Muscle of leg (tissue), 11 donors: Measurements from ENCODE around the gene ASPDH. TPM values are rescaled to one million over a fixed set of nuclear protein-coding genes. Genes with fewer than 3 reads are reported as not detected.
A peak's percentile ranks its signal among the peaks of the same experiment; 100 is the strongest.
"Not testable (repeated sequence)": the region's sequence is repeated elsewhere in the genome, so short reads cannot be mapped to it uniquely, and the experiment has no call there.

Experiments used
- DNase-seq: peaks from one replicate; pipeline ENCODE4 v3.0.0; 2013
- H3K27ac ChIP-seq: one replicate; pipeline ENCODE4 v1.5.1; 2013; ENCODE audit warnings: mild to moderate bottlenecking, low read length, control low read depth
- H3K27me3 ChIP-seq: one replicate; pipeline ENCODE4 v1.6.1; 2013; ENCODE audit warnings: low read length; ENCODE audit not compliant: control insufficient read depth, insufficient read depth
- H3K36me3 ChIP-seq: one replicate; pipeline ENCODE4 v1.6.1; 2013; ENCODE audit warnings: low read length; ENCODE audit not compliant: control insufficient read depth, insufficient read depth
- H3K4me1 ChIP-seq: one replicate; pipeline ENCODE4 v1.6.1; 2013; ENCODE audit warnings: low read length; ENCODE audit not compliant: control insufficient read depth, insufficient read depth
- H3K4me3 ChIP-seq: one replicate; pipeline ENCODE4 v1.5.1; 2013; ENCODE audit warnings: low read length, control low read depth
- H3K9me3 ChIP-seq: replicated peaks from 2 replicates; pipeline ENCODE4 v1.6.1; 2013; ENCODE audit warnings: low read depth, low read length; ENCODE audit not compliant: control insufficient read depth
- WGBS: methylation state at CpG from one replicate; pipeline ENCODE4 v1.1.5; 2013; ENCODE audit warnings: missing lambda C conversion rate; ENCODE audit not compliant: insufficient coverage; 5-methylcytosine and 5-hydroxymethylcytosine counted together
- polyA plus RNA-seq, 8 donors: library from polyadenylated mRNA; unstranded; fragments of 120-200 nt; gene quantifications; one replicate each; pipeline versions ENCODE4 v1.2.1 to v1.2.3, GENCODE V29; 2013; ENCODE audit warnings: inconsistent platforms in 1 of 8, low replicate concordance in 1 of 8; ENCODE audit not compliant: insufficient read length in 8 of 8, insufficient read depth in 1 of 8
- total RNA-seq: library from RNA; stranded (reverse); fragments of 120-200 nt; gene quantifications from one replicate; pipeline ENCODE4 v1.2.4, GENCODE V29; 2013

Gene ASPDH
- total and polyA plus RNA-seq, 9 donors: 0.27 to 1.2 (median 0.64) TPM; not detected in 1

GRCh38 chr19:50477751-50478515 lies 35.8 kb downstream of the ASPDH start:
- no peak for DNase-seq
- Histone ChIP-seq H3K4me1 (peaks cover 22% of the 10 kb centered on the region), H3K36me3 (peaks cover 49% of the 10 kb centered on the region), H3K4me3 (no peak overlapping the region), H3K9me3 (no peaks in the 10 kb centered on the region), H3K27me3 (no peaks in the 10 kb centered on the region), H3K27ac (no peak overlapping the region)
- WGBS: 95% methylated on average over 13 of the region's 17 CpGs

GRCh38 chr19:50476907-50477238 lies 36.8 kb downstream of the ASPDH start:
- Histone ChIP-seq H3K27ac (peak overlapping the region; percentile 95), H3K9me3 (no peaks in the 10 kb centered on the region), H3K36me3 (peaks cover 40% of the 10 kb centered on the region), H3K4me1 (peaks cover 16% of the 10 kb centered on the region), H3K27me3 (no peaks in the 10 kb centered on the region), H3K4me3 (peak overlapping the region; percentile 98)
- 4% methylated on average over 12 of the region's 20 CpGs for WGBS
- no peak for DNase-seq

- no peaks in the 10 kb centered on the region for H3K27me3 ChIP-seq
- under 1% methylated on average over 56 of the region's 58 CpGs for WGBS
- H3K4me3 ChIP-seq: peak within 1 kb of the TSS; percentile 98
- peak; percentile 96 for DNase-seq
- peaks cover 35% of the 10 kb centered on the region for H3K36me3 ChIP-seq
- H3K4me1 ChIP-seq: peaks cover 16% of the 10 kb centered on the region
- peak within 1 kb of the TSS; percentile 95 for H3K27ac ChIP-seq
- no peaks in the 10 kb centered on the region for H3K9me3 ChIP-seq
Measured at GRCh38 chr19:50476224-50476906, 37.3 kb downstream of the ASPDH start, which contains the start of the genes EMC10 and GARIN5A. Gene EMC10, plus strand, starts transcription at chr19:50476507. Its CDS starts 38 bp downstream, at chr19:50476545. Gene GARIN5A, minus strand, starts transcription at chr19:50476848. Its CDS starts 460 bp downstream, at chr19:50476388.

- peak overlapping the region; percentile 17 for H3K4me3 ChIP-seq
- H3K4me1 ChIP-seq: peaks cover 16% of the 10 kb centered on the region
- no peaks in the 10 kb centered on the region for H3K9me3 ChIP-seq
- DNase-seq: no peak
- H3K27me3 ChIP-seq: no peaks in the 10 kb centered on the region
- 62% methylated on average over 27 of the region's 29 CpGs for WGBS
- H3K36me3 ChIP-seq: peaks cover 29% of the 10 kb centered on the region
- peak overlapping the region; percentile 88 for H3K27ac ChIP-seq
Measured at GRCh38 chr19:50475736-50476223, 37.9 kb downstream of the ASPDH start.

- Histone ChIP-seq H3K9me3 (no peaks in the 10 kb centered on the region), H3K27ac (no peak overlapping the region), H3K4me3 (no peak overlapping the region), H3K4me1 (peaks cover 16% of the 10 kb centered on the region), H3K36me3 (peaks cover 23% of the 10 kb centered on the region), H3K27me3 (no peaks in the 10 kb centered on the region)
- no peak for DNase-seq
- 78% methylated on average over 12 of the region's 12 CpGs for WGBS
Measured at GRCh38 chr19:50475101-50475568, 38.6 kb downstream of the ASPDH start.

GRCh38 chr19:50473336-50473735 lies 40.4 kb downstream of the ASPDH start:
- not testable (repeated sequence) for H3K27me3 ChIP-seq, H3K36me3 ChIP-seq, H3K4me3 ChIP-seq, H3K9me3 ChIP-seq, DNase-seq, H3K27ac ChIP-seq
- WGBS: 63% methylated on average over 1 of the region's 3 CpGs
- H3K4me1 ChIP-seq: peaks cover 14% of the 10 kb centered on the region

- H3K36me3 ChIP-seq: no peaks in the 10 kb centered on the region
- H3K27me3 ChIP-seq: no peaks in the 10 kb centered on the region
- H3K9me3 ChIP-seq: no peaks in the 10 kb centered on the region
- H3K4me1 ChIP-seq: peaks cover 25% of the 10 kb centered on the region
- no peak for DNase-seq
- no peak overlapping the region for H3K4me3 ChIP-seq
- WGBS: 85% methylated on average over 6 of the region's 6 CpGs
- H3K27ac ChIP-seq: no peak overlapping the region
Measured at GRCh38 chr19:50468818-50469217, 44.9 kb downstream of the ASPDH start.

- no peaks in the 10 kb centered on the region for H3K27me3 ChIP-seq
- DNase-seq: no peak
- no peak overlapping the region for H3K4me3 ChIP-seq
- no peaks in the 10 kb centered on the region for H3K36me3 ChIP-seq
- WGBS: 72% methylated on average over 18 of the region's 18 CpGs
- H3K9me3 ChIP-seq: no peaks in the 10 kb centered on the region
- peaks cover 25% of the 10 kb centered on the region for H3K4me1 ChIP-seq
- H3K27ac ChIP-seq: peak overlapping the region; percentile 88
Measured at GRCh38 chr19:50467566-50467965, 46.1 kb downstream of the ASPDH start.

GRCh38 chr19:50466706-50467039 lies 47.0 kb downstream of the ASPDH start:
- DNase-seq: no peak
- H3K36me3 ChIP-seq: no peaks in the 10 kb centered on the region
- no peaks in the 10 kb centered on the region for H3K27me3 ChIP-seq
- H3K4me1 ChIP-seq: peaks cover 25% of the 10 kb centered on the region
- peak overlapping the region; percentile 88 for H3K27ac ChIP-seq
- H3K9me3 ChIP-seq: no peaks in the 10 kb centered on the region
- H3K4me3 ChIP-seq: no peak overlapping the region
- WGBS: 78% methylated on average over 1 of the region's 11 CpGs

GRCh38 chr19:50465986-50466705 lies 47.6 kb downstream of the ASPDH start:
- 19% methylated on average over 23 of the region's 29 CpGs for WGBS
- Histone ChIP-seq H3K27ac (peak overlapping the region; percentile 88), H3K27me3 (no peaks in the 10 kb centered on the region), H3K9me3 (no peaks in the 10 kb centered on the region), H3K36me3 (no peaks in the 10 kb centered on the region), H3K4me3 (no peak overlapping the region), H3K4me1 (peaks cover 25% of the 10 kb centered on the region)
- peak; percentile 90 for DNase-seq
